T-helper 9 cell (primary cell): Measurements from ENCODE around the gene ANK3.

Experiments used
- DNase-seq: peaks from one replicate; pipeline ENCODE4 v3.0.0-alpha.2; 2020

Gene ANK3

DNA sequence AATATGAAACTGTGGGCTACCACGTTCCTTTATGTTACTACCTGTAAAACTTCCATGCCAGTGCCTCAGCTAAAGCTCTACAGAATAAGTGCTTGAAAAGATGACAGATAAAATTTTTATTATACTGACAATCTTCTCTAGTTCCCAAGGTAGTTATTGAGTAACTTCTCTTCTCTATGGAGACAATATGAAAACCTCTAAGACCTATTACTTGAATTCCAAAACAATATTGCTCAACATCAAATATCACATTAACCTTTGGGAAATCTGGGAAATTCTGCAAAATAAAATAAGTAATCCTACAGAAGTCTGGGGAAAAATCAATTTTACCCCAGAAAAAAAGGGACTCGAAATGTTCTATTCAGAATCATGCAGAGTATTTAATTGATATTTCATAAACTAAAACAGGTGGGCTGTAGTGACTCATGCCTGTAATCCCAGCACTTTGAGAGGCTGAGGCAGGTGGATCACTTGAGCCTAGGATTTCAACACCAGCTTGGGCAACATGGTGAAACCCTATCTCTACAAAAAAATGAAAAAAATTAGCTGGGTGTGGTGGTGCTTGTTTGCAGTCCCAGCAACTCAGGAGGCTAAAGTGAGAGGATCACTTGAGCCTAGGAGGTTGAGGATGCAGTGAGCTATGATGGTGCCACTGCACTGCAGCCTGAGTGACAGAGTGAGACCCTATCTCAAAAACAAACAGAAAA lies 23.8 kb upstream of the ANK3 start:
- no peak for DNase-seq

DNA sequence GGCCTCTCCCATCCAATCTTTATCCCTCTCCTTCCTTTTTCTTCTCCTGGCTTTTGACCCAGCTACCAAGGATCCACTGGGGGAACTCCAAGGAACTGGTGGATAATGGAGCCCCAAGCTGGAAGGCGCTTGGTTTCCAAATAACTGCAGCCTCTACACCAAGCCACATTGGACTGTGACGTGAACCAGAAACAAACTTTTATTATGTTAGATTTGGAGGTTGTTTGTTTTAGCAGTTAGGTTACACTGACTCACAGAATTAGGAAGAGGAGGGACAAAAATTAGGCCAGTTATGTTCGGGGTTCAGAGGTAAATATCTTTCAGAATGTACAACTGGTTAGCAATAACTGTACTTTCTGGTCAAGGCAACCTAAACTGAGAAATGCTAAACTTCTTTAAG lies 21.3 kb upstream of the ANK3 start:
- no peak for DNase-seq

DNA sequence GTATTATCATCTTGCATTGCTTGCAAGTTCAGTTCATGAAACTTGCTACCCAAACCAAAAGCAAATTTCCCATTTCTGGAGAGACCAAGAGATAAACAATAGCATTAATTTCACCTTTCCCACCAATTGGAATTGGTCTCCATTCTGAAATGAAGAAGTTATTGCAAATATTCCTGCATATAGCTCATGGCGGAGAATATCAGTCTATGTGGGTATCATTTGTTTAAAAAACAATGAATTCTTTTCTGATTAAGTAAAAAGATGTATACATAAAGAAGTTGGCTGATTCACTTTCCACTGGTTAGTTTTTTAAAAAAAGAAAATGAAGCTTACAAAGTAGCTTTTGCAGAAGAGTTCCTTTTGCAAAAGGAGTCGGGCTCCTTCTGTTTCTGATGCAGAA lies 19.5 kb upstream of the ANK3 start:
- no peak for DNase-seq

DNA sequence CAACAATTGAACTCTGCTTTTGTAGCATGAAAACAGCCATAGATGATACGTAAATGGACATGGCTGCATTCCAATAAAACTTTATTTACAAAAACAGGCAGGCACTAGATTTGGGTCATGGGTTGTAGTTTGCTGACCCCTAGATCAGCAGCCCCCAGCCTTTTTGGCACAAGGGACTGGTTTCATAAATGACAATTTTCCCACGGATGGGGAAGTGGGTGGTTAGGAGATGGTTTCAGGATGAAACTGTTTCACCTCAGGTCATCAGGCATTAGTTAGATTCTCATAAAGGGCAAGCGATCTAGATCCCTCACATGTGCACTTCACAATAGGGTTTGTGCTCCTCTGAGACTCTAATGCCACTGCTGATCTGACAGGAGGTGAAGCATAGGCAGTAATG lies 16.5 kb upstream of the ANK3 start:
- no peak for DNase-seq

DNA sequence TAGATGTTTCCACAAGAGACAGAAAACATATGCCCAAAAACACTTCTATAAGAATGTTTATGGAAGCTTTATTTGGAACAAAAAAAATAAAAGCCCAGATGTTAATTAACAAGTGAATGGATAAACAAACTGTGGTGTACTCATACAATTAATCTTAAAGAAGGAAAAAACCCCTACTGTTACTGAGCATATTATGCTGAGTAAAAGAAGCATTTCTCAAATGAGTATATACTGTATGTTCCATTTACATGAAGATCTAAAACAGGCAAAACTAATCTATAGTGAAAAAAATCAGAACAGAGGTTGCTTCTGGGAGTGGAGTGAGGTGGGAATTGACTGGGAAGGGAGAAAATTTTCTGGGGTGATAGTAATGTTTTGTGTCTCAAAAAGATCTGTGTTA lies 15.5 kb upstream of the ANK3 start:
- no peak for DNase-seq

DNA sequence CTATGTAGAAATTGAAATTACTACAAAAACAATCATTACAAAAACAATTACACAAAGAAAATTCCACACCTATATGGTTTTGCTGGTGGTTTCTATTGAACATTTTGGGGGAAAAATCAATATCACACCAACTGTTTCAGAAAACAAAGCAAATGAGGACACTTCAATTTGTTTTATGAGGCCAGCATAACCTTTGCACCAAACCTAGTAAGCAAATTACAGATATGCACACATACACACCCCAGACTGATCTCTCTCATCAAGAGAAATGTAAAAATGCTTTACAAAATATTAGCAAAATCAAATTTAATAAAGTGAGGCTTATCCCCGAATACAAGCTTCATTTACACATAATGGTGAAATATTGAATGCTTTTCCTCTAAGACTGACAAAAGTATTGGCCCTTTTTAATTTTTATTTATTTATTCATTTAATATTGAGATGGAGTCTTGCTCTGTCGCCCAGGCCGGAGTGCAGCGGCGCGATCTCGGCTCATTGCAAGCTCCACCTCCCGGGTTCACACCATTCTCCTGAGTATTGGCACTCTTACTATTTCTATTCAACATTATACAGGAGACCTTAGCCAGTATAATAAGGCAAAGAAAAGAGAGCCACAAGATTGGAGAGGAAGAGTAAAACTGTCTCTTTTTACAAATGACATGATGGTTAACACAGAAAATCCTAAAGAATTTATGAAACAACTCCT lies 13.6 kb upstream of the ANK3 start:
- DNase-seq: no peak

DNA sequence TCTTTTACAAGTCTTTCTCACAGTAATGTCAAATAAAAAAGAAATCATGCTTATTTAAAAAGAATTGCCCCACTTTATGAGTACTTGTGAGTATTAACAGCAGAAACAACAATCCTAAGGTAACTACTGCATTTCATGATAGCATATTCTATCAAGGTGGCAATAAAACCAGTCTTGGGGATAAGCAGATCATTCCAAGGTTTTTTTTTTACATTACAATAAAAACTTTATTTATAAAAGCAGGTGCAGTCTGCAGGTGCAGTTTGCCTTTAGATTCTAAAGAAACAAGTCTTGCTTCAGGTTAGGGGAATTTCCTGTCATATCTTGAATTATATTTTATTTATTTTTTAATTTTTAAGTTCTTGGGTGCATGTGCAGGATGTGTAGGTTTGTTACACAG lies 10.7 kb upstream of the ANK3 start:
- DNase-seq: no peak

DNA sequence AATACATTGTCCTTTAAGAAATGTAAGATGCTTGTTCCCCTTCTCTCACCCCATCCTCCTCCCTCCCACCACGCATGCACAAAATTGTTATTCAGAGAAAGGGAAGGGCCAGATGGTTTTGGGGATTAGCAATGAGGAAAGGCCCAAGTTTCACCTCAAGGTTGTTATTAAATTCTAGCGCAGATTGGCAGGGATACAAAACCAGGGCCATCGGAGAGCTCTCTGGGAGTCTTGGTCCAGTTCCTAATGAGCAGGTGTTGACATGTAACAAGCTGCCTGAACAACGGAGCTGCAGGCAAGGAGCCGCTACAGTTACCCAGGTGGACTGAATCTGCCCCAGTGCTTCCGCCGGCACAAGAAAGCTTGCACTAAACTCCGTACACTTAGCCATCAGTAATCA lies 9.7 kb upstream of the ANK3 start:
- no peak for DNase-seq

DNA sequence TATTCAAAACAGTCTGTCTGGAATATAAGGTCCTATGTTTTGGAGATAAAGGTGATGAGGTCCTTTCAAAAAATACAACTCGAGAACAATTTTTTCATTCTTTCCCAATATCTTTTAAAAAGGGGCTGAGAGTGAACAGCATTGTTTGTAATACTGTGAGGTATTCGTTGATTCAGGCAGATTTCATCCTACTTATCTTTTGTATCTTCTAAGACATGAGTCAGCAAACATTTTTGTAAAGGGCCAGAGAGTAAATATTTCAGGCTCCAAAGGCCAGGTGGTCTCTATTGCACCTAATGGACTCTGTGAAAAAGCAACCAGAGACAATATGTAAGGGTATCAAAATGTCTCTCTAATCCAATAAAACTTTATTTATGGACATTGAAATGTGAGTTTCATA lies 8.1 kb upstream of the ANK3 start:
- no peak for DNase-seq

DNA sequence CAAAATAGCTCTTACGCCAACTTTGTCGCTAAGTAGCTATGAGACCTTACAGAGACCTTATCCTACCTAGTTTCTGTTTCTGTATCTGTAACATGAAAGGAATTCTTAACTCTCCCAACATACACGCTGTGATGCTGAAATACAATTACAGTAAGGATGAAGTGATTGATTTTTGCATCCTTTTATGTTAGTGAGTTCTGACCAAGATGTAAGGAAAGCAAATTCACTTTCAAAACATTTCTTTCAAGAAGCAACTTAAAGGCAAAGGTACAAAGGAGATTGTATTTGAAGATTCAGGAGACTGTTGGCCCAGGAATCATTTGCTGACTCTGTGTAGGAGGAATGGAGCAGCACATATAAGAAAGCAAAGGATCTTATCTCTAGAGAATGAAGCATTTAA lies 7.1 kb upstream of the ANK3 start:
- DNase-seq: no peak

DNA sequence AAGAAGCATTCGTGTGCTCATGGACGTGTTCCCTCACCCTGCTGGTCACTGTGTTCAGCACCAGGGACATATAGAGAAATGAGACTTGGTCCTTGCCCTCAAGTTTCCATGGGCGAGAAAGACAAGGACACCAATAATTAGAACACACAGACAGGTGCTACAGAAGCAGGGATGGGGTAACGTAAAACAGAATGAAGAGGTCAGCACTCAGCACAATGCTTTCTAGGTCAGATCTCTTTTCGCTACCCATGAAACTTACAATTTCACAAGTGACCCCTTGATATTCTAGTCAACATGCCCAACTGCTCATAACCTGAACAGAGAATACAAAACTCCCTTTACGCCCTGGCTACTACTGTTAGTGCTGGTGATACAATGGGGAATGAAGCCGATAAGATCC lies 6.0 kb upstream of the ANK3 start:
- no peak for DNase-seq

DNA sequence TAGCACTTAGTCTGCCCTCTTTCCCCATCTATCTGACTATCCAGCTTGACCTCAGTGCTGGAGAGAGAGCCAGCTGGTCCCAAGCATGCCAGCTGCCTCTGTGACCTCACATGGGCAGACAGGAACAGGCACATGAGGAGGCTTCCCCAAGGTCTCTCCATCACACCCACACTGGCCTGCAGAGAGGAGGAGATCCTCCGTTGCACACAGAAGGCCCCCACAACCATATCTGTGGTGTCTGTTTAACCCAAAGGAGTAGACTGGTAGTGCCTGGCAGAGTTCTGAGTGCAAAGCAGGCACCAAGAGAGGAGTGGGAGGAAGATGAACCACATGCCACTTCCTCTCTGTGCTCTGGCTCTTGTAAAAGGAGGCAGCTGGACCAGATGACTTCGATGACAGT lies 4.8 kb upstream of the ANK3 start:
- no peak for DNase-seq

DNA sequence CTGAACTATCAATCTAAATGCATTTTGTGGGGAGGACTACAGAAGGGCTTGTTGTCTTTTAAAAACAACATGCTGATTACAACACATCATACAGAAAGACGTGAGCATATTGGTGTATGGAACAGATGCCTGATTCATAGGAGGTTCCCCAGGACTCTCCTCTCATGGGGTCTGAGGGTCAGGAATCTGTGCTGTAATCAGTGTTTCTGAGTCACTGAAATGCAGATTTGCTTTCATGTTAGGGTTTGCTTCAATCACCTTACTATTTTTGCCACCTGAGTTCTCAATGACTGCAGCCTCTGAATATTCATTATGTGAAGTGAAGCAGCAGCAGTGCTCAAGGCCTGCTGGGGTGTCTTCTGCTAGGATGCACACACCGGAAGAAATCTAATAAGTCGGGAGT lies 550 bp upstream of the ANK3 start:
- no peak for DNase-seq

DNA sequence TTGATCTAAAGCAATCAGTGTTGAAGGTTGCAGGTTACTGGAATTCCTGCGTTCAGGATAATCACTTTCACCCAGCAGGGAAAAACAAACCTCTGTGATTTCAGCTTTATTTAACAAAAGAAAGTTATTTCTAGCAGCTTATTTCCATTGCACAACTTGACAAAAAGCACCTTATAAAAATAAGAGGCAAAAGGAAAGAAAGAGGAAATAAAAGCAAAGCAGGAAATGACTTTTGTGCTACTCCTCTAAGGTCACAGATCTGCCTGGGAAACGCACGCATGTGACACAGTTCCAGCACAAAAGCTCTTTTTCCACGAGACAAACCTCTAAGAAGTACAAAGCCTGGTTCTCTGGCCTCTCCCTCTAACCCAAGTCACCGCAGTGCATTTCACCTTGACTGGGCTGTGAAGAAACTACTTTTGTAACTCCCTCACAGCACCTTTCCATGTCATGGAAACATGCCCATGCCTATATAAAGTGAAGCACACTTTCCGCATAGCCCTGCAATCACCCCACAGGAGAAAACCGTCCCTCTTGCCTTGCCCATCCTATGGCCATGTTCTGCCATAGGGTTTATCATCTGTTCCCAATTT lies 870 bp downstream of the ANK3 start:
- no peak for DNase-seq

DNA sequence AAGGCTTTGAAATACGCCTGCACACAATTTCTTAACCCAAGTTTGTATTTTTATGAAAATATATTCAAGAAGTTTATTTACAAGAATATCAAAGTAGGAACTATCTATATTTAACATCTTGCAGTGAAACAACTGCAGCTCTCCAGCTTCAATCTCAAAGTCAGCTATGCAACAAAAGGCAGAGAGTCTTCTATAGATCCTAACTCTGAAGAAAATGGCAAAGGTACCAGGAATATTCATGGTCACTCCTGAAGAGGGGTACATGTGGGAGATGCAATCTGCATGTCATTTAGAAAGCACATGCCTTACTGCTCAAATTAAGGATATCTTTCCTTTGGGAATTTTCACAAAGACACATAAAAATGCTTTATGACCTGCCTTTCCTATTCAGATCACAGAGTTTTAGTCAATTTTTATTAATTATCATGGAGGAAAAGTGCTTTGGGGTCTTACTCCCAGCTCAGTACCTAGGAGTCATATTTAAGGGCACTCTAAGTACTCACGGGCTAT lies 1.5 kb downstream of the ANK3 start:
- no peak for DNase-seq

DNA sequence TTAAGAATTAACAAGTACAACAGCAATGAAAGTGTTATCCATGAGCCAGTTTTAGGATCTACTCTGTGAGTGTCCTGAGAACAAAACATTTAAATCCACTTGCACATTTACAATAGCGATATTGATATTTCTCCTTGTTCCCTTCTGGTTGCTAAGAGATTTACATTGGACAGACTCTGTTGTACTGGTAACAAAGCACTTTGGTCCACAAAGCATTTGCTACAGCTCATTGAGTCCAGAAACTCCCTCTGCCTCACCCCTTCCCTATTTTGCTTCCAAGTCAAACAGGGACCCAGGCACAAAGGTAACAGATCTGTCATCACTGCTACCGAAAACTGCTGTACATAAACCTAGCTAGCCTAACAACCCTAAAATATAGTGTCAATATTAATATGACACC lies 2.1 kb downstream of the ANK3 start:
- DNase-seq: no peak

DNA sequence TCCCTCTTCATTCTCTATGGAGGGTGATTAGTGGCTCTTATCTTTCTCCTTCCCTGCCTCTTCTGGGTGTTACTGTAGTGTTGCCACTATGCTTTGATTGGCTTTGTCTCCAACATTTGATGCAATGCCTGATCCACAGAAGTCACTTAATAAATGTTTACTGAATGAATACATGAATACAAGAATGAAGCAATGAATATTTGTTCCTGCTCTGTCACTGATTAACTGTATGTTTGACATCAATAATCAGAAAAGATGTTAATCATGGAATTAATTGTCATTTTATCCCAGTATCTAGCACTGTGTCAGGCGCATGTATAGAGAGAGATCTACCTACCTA lies 4.3 kb downstream of the ANK3 start:
- DNase-seq: no peak

DNA sequence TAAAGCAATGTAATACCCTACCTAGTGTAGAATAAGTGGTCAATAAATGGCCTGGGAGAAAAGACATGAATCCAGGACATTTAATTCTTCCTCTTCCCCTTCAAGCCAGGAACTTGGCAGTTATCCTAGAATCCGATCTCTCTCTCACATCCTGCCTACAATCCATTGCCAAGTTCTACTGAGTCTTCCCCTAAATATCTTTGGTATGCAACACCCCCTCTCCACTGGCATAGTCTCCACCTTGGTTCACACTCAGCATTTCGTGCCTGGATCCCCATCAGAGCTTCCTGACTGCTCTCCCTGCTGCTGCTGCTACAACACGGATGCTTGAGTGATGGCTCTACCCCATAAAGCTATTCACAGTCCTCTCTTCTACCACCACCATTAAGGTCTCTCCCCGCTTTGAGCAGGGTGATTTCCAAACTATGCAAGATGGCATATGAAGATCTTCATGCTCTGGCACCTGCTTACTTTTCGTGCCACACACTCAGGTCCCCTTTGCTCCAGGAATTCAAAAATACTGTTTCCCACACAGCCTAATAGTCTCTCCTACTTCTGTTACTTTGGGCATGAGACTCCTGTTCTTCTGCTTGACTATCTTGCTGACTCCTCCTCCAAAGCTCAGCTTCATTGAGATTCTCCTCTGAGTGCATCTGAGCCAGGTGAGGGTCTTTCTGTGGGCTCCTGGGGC lies 4.8 kb downstream of the ANK3 start:
- no peak for DNase-seq

DNA sequence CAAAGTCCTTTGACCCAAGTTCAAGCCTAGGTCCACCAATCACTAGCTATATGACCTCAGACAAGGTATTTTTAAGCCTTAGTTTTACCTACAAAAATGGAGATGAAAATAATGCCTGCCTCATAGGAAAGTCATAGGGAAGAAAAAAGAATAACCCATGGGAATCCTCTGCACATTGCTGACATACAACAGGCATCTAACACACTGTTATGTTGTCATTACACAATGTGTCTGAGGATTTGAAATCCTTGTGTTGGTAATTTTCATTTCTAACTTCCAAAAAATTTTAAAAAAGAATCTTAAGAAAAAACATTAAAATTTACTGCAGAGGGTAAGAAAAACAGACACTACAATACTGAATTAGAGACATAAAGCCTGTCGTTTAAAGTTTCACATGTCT lies 5.7 kb downstream of the ANK3 start:
- DNase-seq: no peak

DNA sequence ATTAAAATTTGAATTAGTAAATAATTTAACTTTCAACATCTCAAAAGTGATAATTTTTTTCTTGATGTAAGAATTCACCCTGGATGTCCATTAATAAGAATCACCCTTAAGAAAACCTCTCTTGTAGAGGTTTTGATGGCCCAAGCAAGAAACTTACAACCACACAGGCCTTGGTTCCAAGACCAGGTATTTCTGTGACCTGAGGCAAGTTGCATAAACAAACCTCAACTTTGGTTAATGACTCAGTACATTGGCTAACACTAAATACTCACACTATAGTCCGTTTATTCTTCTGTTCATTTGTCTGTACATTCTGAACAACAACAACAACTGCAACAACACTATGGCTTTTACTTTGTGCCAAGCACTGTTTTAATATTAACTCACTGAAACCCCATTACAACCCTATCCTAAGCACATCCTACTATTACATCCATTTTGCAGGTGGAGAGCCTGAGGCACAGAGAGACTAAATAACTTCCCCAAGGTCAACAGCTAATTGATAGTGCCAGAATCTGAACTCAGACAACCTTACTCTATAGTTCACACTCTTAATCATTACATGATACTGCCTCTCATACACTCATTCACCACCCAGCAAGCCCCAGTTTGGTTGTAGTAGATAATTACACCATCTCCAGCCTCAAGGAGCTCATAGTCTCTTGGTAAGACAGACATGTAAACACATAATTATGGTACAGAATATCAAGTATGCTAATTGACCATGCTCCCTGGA lies 6.6 kb downstream of the ANK3 start:
- no peak for DNase-seq

DNA sequence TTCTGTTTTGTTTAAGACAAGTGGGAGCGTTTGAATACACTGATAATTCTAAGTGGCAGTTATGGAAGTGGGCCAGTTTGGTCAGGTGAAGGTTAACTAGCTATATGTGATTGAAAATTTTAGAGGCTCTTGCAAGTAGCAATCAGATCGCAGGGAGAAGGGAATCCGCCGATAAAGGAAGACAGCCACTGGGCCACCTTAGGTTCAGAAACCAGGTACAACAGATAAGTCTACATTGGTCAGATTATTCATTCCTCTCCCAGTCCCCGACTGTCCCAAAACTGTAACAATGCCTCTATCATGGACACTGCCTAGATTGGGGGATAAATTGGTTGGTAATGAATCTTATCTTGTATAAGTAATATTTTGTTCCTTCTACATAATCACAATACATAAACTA lies 8.9 kb downstream of the ANK3 start:
- DNase-seq: no peak

DNA sequence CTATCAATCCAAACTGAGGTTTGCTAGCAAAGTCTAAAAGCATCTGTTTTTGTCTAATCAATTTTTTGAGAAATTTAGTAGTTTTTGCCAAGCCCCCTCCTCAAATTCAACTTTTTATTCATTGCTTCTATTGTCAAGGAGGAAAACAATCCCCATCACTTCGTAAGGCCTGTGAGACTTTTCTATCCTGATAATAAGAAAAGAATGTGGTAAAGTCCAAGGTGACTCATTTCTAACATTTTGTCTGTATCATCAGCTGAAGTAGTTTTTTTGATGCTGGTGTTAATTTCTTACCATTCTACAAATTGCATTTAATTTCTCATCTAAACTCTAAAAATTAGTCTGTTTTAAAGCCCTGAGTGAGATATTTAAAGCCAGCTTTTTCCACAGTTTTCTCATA lies 11.7 kb downstream of the ANK3 start:
- DNase-seq: no peak

DNA sequence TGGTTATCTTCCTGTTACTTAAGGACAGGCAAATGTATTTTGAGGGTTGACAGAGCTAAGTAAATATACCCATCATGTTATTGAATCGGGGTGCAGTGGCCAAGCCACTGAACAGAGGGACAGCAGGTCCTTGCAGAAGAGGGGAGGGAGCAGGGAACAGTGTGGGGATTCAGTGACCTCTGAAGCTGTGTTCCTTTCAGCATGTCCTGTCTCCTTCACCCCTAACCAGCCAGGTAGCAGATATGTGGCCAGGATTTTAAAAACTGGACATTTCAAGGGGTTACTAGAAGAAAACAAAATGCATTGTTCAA lies 12.7 kb downstream of the ANK3 start:
- no peak for DNase-seq
